IPS-18c (cell line): ENCODE data around the gene GPA33.

Experiments used
- H3K4me3 ChIP-seq: 2 replicates; pipeline ENCODE4 v1.7.0; 2013; ENCODE audit warnings: low read depth, mild to moderate bottlenecking, low read length, moderate library complexity; ENCODE audit not compliant: insufficient read depth
- H3K9me3 ChIP-seq: one replicate; pipeline ENCODE4 v1.6.1; 2013; ENCODE audit warnings: mild to moderate bottlenecking, low read length, moderate library complexity; ENCODE audit not compliant: control insufficient read depth, insufficient read depth

The GPA33 gene

GRCh38 chr1:167090314-167090942 is at the start of gene GPA33:
Gene GPA33 (minus strand): TSS chr1:167090377. CDS start chr1:167090287, 90 bp downstream.
- H3K9me3 ChIP-seq, result no peaks in the 10 kb centered on the region
- H3K4me3 ChIP-seq, result no peak within 1 kb of the TSS

- no peak overlapping the region for H3K4me3 ChIP-seq
Measured at GRCh38 chr1:167138703-167139102, 48.5 kb upstream of the GPA33 start.

GRCh38 chr1:167137793-167138510 is 47.8 kb upstream of the GPA33 start:
- Histone ChIP-seq H3K9me3 (no peaks in the 10 kb centered on the region), H3K4me3 (no peak overlapping the region)

More at GRCh38 chr1:167138703-167139102, 48.5 kb upstream of the GPA33 start:
- no peaks in the 10 kb centered on the region for H3K9me3 ChIP-seq

- no peaks in the 10 kb centered on the region for H3K9me3 ChIP-seq
- H3K4me3 ChIP-seq, result no peak overlapping the region
Measured at GRCh38 chr1:167137332-167137781, 47.2 kb upstream of the GPA33 start.

GRCh38 chr1:167136806-167137205 is 46.6 kb upstream of the GPA33 start:
- no peaks in the 10 kb centered on the region for H3K9me3 ChIP-seq
- no peak overlapping the region for H3K4me3 ChIP-seq

- Histone ChIP-seq H3K9me3 (no peaks in the 10 kb centered on the region), H3K4me3 (no peak overlapping the region)
Measured at GRCh38 chr1:167136191-167136614, 46.0 kb upstream of the GPA33 start.

- Histone ChIP-seq H3K9me3 (no peaks in the 10 kb centered on the region), H3K4me3 (no peak overlapping the region)
Measured at GRCh38 chr1:167135281-167135840, 45.2 kb upstream of the GPA33 start.

GRCh38 chr1:167132301-167133010 is 42.3 kb upstream of the GPA33 start:
- Histone ChIP-seq H3K4me3 (no peak overlapping the region), H3K9me3 (no peaks in the 10 kb centered on the region)

GRCh38 chr1:167130829-167131510 is 40.8 kb upstream of the GPA33 start:
- H3K4me3 ChIP-seq, result no peak overlapping the region

GRCh38 chr1:167128261-167129227 is 38.4 kb upstream of the GPA33 start:
- Histone ChIP-seq H3K9me3 (no peaks in the 10 kb centered on the region), H3K4me3 (no peak overlapping the region)

More at GRCh38 chr1:167130829-167131510, 40.8 kb upstream of the GPA33 start:
- no peaks in the 10 kb centered on the region for H3K9me3 ChIP-seq

- Histone ChIP-seq H3K9me3 (no peaks in the 10 kb centered on the region), H3K4me3 (no peak overlapping the region)
Measured at GRCh38 chr1:167127661-167128060, 37.5 kb upstream of the GPA33 start.

GRCh38 chr1:167127236-167127635 is 37.1 kb upstream of the GPA33 start:
- H3K4me3 ChIP-seq, result no peak overlapping the region
- no peaks in the 10 kb centered on the region for H3K9me3 ChIP-seq

GRCh38 chr1:167126811-167127210 is 36.6 kb upstream of the GPA33 start:
- no peaks in the 10 kb centered on the region for H3K9me3 ChIP-seq
- no peak overlapping the region for H3K4me3 ChIP-seq

- Histone ChIP-seq H3K9me3 (no peaks in the 10 kb centered on the region), H3K4me3 (no peak overlapping the region)
Measured at GRCh38 chr1:167126317-167126716, 36.1 kb upstream of the GPA33 start.

- no peak overlapping the region for H3K4me3 ChIP-seq
Measured at GRCh38 chr1:167122568-167122967, 32.4 kb upstream of the GPA33 start.

GRCh38 chr1:167122121-167122480 is 31.9 kb upstream of the GPA33 start:
- no peaks in the 10 kb centered on the region for H3K9me3 ChIP-seq
- H3K4me3 ChIP-seq, result peak overlapping the region; percentile 38; the same call in 1 of the 2 replicates

More at GRCh38 chr1:167122568-167122967, 32.4 kb upstream of the GPA33 start:
- H3K9me3 ChIP-seq, result no peaks in the 10 kb centered on the region
